ENCODE results near the gene LSMEM2. TPM values are rescaled to one million over a fixed set of nuclear protein-coding genes. Genes with fewer than 3 reads are reported as not detected.

Gene LSMEM2
- polyA plus RNA-seq (2011; rRNA removed) (not detected in 2 replicates), polyA plus RNA-seq (2017; fragmentation: RNase III; extraction: RNeasy Plus Mini Kit Qiagen cat#74134 plus additional on column Dnase treatment) (0.09 TPM in 1 of 3 replicates, not detected in the others), polyA minus RNA-seq (2011; rRNA and poly(A)+ RNA removed) (not detected in 2 replicates)
- polyA plus RNA-seq (2012; cell fraction: cytosol; rRNA removed) = 0.03 TPM in 1 of 2 replicates, not detected in the other
- 0.06 and 0.16 TPM in 2 replicates for polyA plus RNA-seq (2012; cell fraction: nucleus; rRNA removed)

GRCh38 chr3:50278880-50279224 lies at the start of gene LSMEM2:
Gene LSMEM2 (plus strand): TSS chr3:50279087. CDS start chr3:50279114, 27 bp downstream.
- no peak within 1 kb of the TSS for H3K4me2 ChIP-seq
- DNase-seq (ENCODE audit: low read depth in 1 of 2, low spot score in 1 of 2) (no peak), ATAC-seq (peak in 1 of 2 experiments; percentile 10; a peak in 1 of 6 replicates), FAIRE-seq (no peak)
- no peak within 1 kb of the TSS for H3K4me3 ChIP-seq
- H3K9me3 ChIP-seq = no peaks in the 10 kb centered on the region
- ChIA-PET CTCF (interaction anchor here (0.8 to 3.3 kb wide), 8 partner anchors 9 to 88 kb away, joined by 3 to 13 read pairs (median 4); partner anchors contain the start of genes GNAT1 and TUSC2), POLR2A (interaction anchor here (1.2 to 1.4 kb wide), 3 partner anchors 13 to 43 kb away, joined by 5 to 7 read pairs (median 5); partner anchors contain the start of genes GNAI2 and IFRD2)
- H3K4me1 ChIP-seq = no peaks in the 10 kb centered on the region
- WGBS (ENCODE audit: missing lambda C conversion rate) = no CpG with 5 or more reads among the region's 2 CpGs
- no peak for TF ChIP-seq BHLHE40 (IDR thresholded peaks at IDR 0.05; ENCODE audit: low read depth, low read length)
- no peak for TF ChIP-seq ATOH8 (CRISPR knock-in tag; IDR thresholded peaks at IDR 0.05; ENCODE audit: low read depth)
- no peak within 1 kb of the TSS for H3K27ac ChIP-seq

- CTCF ChIA-PET = interaction anchor here (1.2 to 25.9 kb wide), 6 partner anchors 9 to 45 kb away, joined by 5 to 550 read pairs (median 56); partner anchors contain the start of genes GNAI2 and GNAT1
- no peak overlapping the region for H3K4me3 ChIP-seq
- ATAC-seq (no peak), FAIRE-seq (no peak), DNase-seq (ENCODE audit: low read depth in 1 of 2, low spot score in 1 of 2) (no peak)
- WGBS (ENCODE audit: missing lambda C conversion rate) = 98% methylated on average over 3 of the region's 3 CpGs
- peaks cover 8% of the 10 kb centered on the region; the same call in 1 of the 3 replicates for H3K4me1 ChIP-seq
- TF ChIP-seq KDM5A (IDR thresholded peaks at IDR 0.05) = no peak
- TF ChIP-seq FOSL2 (IDR thresholded peaks at IDR 0.05) = no peak
- no peak for TF ChIP-seq FOSL2 (CRISPR knock-in tag; IDR thresholded peaks at IDR 0.05)
- no peak for TF ChIP-seq ELK1 (IDR thresholded peaks at IDR 0.05; ENCODE audit: low read depth, low read length)
- TF ChIP-seq EHF (CRISPR knock-in tag; IDR thresholded peaks at IDR 0.05) = no peak
- no peak for TF ChIP-seq NPAS2 (CRISPR knock-in tag; IDR thresholded peaks at IDR 0.05; ENCODE audit: borderline replicate concordance)
- no peak for TF ChIP-seq HOXB13 (CRISPR knock-in tag; IDR thresholded peaks at IDR 0.05; ENCODE audit: low read depth)
- no peak for TF ChIP-seq EP300 (IDR thresholded peaks at IDR 0.05)
- no peak for TF ChIP-seq NR3C1 (IDR thresholded peaks at IDR 0.05)
- TF ChIP-seq CBX2 (IDR thresholded peaks at IDR 0.05; ENCODE audit: borderline replicate concordance, low read depth) = no peak
- no peak for TF ChIP-seq BCL3 (IDR thresholded peaks at IDR 0.05)
- no peak for TF ChIP-seq SREBF2 (IDR thresholded peaks at IDR 0.05)
- no peak for TF ChIP-seq CEBPB (IDR thresholded peaks at IDR 0.05)
- TF ChIP-seq USF2 (IDR thresholded peaks at IDR 0.05) = no peak
- no peak for TF ChIP-seq ESRRA (IDR thresholded peaks at IDR 0.05; ENCODE audit: borderline replicate concordance, low read length)
- TF ChIP-seq JUNB (IDR thresholded peaks at IDR 0.05) = no peak
- no peak for TF ChIP-seq CHD2 (IDR thresholded peaks at IDR 0.05; ENCODE audit: low read length, partially characterized antibody)
- no peak for TF ChIP-seq RCOR1 (IDR thresholded peaks at IDR 0.05; ENCODE audit: low read depth, low read length)
- TF ChIP-seq PBX3 (IDR thresholded peaks at IDR 0.05) = no peak
- no peak overlapping the region for H3K4me2 ChIP-seq
- no peaks in the 10 kb centered on the region for H3K9me3 ChIP-seq
- POLR2A ChIA-PET = interaction anchor here (0.8 kb wide), 1 partner anchor 17 kb away, joined by 3 read pairs; no protein-coding TSS in a partner anchor
- 0 out of 6 replicates have a peak overlapping the region, but pooled peaks of 1 of the 2 experiments have one; percentile 26 for H3K27ac ChIP-seq
Observed at GRCh38 chr3:50229490-50229889, 49.4 kb upstream of the LSMEM2 start.

All from A549 (cell line).